Erythroblast (primary cell): ENCODE data around the gene LHX2.

Source experiments
- GATA1 ChIP-seq: IDR thresholded peaks from 2 replicates; pipeline ENCODE4 v1.6.1; 2011; ENCODE audit warnings: low read depth, mild to moderate bottlenecking, control low read depth, low read length, moderate library complexity
- POLR2A ChIP-seq: IDR thresholded peaks from 2 replicates; pipeline ENCODE4 v1.6.1; 2011; ENCODE audit warnings: mild to moderate bottlenecking, low read length

DNA sequence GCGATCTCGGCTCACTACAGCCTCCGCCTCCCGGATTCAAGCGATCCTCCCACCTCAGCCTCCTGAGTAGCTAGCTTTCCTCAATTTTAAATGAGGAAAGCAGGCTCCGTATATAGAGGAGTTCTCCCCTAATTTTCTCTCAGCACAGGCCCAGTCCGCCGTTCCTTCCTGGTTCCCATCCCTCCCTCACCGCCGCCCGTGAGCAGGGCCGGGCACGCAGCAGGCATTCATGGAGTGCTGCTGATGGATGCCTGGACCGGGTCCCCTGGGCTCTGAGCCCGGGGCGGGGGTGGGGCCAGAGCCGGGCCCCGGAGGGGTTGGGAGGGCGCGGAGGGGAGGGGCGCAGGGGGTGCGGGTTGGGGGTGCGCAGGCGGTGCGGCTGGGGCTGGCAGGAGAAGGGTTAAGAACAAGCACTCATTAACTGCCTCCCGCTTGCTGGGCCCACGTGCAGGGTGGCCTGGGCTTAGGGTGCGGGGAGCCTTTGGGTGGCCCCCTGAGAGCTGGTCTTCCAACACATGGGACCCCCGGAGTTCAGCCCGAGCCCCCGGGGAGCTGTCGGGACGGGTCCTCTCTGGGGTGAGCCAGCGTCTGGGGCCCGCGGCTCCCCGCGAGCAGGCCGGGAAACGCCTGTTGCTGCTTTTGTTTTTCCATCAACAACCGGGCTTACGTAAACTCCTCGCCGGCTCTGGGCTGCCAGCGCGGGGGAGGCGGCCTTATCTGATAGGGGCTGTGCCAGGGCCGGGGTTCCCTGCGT lies 33.7 kb downstream of the LHX2 start:
- no peak for TF ChIP-seq POLR2A
- no peak for TF ChIP-seq GATA1
